Stimulated activated CD4-positive, alpha-beta T cell treated with anti-CD3 and anti-CD28 coated beads, TNF-alpha, amount 100 ng/mL, for 48 hours (primary cell): ENCODE measurements around the gene TSC22D3.
A peak's percentile ranks its signal among the peaks of the same experiment; 100 is the strongest.

Experiments used
- DNase-seq, 3 donors: peaks; one replicate each; pipeline ENCODE4 v3.0.0-alpha.2; 2020; ENCODE audit warnings: low read depth in 3 of 3

Gene TSC22D3

DNA sequence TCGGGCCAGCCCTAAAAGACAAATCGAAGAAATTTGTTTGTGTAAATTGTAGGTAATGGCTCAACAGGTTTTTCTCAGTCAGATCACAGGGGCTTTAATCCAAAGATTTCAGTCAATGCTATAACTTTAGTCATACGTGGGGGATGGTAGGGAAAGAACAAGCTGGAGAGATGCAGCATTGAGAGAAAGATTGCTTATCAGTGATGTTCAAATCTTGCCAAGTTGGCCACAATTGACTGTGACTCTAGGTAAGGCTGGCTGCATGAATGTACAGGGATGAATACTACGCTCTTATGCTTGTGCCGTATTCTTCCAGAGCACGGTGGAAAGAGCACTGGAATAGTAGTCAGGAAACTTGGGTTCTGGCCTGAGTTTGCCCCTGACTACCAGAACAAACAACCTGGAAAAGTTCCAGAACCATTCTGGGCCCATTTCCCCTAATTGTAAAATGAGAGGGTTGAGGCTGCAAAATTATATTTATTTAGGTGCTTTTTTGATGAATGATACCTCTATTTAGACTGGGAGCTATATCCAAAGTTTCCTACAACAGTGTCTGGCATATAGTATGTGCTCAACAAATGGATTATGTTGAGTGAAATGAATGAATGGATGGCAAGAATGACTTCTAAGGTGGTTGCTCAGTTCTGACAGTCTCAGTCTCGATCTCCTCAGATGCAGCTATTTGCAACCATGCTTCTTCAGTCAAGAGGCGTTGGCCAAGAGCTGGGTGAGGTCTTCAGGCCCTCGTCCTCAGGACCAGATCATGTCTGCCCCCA is 44.4 kb downstream of the TSC22D3 start:
- no peak for DNase-seq

DNA sequence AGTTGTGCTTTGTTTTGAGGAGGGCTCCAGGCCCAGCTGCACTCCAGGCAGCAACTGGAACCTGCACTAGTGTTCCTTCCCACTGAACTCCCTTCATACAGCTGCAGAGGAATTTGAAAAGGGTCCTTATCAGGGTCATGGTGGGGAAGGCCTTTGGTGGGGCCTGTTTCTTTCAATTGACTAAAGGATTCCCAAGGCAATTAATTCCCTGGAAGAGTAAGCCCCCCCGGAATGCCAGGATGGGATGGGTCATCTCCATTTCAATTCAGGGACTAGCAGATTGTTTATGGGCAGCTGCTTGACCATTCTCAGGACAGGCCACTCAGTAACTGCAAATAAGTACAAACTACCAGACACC is 45.3 kb downstream of the TSC22D3 start:
- DNase-seq, result no peak

DNA sequence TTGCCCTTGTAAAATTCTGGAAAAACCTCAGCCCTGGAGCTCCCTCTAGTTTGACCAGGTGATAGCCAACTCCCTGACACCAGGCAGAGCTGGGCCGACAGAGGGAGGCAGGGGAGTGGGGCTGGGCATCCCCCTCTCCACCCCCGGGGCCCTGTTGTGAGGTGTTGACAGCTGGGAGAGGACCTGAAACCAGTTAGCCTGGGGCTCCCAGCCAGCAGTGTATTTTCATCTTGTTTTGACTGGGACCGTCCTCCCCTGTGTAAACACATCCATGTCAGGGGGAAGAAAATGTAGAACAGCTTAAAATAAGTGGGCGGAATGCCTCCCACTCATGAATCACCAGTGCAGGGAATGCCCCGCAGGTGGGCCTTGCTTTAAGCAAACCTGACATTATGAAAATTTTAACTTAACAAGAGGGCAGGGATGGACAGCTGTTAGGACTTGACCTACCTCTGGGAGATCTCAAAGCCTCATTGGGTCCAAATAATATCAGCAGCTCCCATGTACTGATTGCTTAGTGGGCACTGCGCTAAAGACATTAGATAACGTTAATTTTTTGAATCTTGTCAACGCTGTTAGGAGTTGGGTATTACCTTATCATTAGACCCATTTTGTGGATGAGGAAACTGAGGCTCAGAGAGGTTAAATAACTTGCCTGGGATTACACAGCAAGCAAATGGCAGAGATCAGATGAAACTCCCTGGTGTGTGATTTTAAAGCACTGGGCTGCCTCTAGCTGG is 45.9 kb downstream of the TSC22D3 start:
- no peak for DNase-seq

DNA sequence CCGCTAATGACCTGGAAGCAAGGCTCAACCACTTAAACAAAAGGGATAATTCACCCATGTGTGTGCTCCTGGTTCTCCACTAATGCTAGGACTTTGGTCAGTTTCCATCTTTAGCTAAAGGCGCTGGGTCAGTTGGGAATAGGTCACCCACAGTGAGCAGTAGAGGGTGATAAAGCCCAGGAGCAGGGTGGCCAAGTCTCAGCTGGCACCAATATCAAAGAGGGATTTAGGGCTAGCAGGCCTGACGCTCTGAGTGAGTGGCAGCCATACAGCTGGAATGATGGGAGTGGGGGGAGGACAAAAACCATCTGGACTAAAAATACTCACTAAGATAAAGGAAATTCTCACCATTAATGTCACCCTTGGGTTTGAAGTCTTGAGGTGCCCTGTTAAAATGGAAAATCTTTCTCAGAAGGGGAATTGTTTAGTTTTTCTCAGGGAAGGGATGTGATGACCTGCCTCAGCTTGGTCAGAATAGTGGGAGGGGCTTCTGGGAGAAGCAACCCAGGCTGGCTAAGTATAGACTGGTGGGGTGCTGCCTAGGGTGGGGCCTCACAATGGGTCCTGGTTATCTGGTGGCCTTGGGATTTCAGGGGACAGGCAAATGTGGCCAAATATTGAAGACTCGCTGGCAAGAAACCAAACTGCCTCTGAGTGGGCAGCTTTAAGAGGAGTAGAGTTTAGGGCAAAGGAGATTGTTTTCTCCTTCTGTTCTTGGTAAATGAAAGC is 47.1 kb downstream of the TSC22D3 start:
- DNase-seq, result no peak

DNA sequence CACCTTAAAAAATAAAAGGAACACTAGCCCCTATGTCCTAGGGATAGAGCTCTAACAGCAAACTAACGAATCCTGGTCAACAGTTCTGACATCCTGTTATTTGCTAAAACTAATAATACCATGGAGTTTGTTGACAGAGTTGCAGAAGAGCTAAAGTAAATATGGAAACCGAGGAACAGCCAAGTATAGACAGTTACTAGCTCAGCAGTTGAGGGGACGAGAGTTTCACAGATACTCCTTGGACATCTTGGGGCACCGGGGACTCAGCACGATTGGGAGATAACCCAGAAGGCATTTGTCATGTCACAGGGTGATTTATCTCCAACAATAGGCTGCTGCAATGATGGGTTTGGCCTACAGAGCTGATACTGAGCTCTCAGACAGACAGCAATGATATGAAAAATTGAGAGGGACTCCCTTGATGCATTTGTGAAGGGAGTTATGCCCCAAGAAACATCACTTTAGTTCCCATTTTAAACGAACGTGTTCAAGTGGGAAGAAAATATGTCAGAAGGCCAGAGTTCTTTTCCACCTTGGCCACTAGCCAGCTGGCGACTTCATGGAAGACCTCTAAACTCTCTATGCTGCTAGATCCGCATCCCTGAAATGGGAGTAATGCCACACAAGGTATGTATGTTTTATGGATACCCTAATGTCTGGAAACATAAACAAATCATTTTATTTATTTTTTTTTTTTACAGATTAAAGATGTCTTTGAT is 48.6 kb downstream of the TSC22D3 start:
- no peak for DNase-seq

DNA sequence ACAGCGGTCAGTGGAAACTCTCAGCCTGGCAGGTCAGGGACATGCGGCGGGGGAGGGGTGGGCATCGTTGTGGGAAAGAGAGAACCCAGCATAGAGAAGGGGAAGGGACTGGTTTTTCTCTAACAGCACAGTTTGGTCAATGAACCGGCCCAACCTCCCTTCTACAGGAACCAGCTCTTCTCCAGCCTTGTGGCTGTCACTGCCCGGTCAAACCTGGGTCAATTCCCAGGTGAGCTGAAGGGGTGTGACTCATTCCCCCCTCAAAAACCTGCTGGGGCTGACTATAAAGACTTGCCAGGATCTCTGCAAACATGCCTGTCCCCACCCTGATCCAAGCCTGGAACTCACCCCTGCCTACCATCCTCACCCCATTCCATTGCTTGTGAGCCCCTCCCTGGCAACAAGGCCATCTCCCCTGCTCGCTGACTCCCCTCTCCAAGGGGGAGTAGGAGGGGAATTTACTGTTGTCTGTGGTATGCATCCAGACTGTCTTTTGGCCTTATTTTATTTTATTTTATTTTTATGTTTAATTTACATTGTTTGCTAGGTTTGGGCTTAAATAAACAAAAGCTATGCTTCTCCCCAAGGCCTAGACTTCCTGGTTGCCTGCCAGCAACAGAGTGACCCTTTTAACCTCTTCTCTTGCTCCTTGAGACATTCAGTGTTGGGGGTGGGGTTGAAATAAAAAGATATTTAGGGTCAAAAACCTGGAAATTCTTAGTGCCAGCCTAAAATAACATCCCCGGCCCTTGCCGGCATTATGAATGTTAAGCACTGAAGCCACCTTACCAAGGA is 49.6 kb downstream of the TSC22D3 start:
- DNase-seq, result no peak

DNA sequence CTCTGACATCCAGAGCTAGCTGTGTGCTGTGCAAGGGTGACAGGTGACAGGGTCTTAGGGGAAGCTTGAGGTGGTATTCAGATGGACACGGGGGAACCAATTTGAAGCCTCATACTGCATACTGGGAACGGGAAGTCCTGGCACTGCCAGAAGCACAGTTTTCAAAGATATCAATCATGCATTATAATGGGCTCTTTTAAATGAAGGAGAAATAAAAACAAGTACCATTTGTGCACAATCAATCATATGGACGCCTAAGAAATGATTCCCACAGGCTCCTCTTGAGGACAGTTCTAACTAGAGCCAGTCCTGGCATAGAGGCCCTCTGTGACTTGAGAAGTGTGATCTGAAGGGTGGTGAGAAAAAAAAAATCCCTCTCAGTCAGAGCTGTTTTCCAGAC is 50.9 kb downstream of the TSC22D3 start:
- no peak for DNase-seq

DNA sequence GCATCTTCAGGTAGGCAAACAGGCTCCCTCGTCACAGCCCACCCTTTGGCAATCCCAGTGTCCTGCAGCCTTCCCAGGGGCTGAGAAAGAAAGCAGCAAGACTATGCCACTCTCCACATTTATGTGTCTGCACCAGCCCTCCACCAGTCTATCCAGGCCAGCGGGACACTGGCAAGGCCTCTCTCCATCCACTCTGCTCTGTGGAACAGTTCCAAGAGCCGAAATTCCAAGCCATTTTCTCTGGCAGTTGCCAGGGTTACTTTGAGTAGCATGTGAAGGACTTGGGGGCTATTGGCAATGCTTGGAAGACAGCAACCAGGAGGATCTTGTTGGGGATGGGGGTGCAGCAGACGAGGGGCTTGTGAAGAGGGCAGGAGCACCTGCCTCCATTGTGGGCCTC is 52.1 kb downstream of the TSC22D3 start:
- no peak for DNase-seq

DNA sequence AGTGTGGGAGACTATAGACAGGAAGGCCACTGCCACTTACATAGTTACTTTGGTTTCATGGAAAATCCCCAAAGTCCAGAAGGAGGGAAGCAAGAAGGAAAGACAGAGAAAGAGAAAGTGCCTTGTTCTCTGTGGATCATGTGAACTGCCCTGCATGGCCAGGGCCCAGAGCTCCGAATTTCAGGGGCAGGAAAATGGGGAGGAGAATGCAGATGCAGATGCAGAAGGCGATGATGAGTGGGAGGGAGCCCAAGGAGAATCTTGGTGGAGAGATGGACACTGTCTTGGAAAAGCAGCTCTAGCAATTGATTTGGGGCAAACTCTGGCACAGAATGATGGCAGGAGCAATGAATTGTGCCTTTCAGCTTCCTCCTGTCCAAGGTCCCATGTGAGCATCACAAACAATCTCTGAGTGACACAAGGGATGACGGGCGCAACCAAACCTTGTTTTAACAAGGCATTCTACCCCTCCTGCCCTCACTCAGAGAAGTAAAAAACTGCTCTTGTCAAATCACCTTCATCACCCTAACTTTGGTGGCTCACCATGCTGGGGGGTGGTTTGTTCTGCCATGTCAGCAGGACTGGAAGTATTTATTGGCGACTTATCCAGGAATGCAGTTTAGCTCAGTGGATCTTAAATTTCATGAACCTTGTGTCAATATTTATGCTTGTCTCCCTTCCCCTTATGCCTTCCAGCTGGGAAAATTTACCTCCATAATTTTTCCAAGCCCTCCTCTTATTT is 53.5 kb downstream of the TSC22D3 start:
- no peak for DNase-seq

DNA sequence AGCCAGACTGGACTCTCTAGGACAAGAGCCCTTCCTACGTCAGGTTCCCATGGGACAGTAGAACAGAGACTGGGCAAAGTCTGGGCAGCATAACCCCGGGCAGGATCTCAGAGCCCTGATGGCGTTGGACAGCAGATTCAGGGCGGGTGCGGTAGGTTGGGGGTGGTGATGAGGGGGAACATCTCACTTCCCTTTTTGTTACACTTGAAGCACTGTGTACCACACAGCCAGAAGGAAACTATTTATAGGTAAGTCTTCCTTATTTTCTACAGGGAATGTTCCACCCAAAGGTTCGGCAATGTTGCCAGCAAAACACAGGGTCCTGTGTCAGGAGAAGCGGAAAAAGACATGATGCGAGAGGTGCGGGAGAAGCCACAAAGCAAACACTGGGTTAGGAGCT is 54.3 kb downstream of the TSC22D3 start:
- no peak for DNase-seq

DNA sequence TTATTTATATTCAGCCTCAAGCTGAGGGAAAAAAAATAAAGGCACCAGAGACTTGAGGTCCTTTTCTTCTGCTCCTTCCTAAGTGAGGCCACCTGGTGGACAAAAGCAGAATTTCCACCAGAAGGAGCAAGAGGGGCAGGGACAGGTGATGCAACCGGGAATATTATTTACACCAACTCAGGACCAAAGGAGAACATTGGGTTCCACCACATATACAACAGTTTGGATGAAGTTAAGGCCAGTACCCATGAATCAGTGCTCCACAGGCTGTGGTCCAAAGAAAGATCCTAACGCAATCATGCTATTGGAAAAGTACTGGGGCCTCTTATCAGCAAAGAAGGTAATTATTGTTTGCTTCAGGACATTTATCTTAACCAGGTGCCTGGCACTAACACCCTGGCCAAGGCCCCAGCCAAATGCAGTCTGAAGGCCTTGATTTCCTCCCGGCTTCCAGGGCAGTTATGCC is 57.4 kb downstream of the TSC22D3 start:
- DNase-seq, result peak in 1 of 3 donors; percentile 68

DNA sequence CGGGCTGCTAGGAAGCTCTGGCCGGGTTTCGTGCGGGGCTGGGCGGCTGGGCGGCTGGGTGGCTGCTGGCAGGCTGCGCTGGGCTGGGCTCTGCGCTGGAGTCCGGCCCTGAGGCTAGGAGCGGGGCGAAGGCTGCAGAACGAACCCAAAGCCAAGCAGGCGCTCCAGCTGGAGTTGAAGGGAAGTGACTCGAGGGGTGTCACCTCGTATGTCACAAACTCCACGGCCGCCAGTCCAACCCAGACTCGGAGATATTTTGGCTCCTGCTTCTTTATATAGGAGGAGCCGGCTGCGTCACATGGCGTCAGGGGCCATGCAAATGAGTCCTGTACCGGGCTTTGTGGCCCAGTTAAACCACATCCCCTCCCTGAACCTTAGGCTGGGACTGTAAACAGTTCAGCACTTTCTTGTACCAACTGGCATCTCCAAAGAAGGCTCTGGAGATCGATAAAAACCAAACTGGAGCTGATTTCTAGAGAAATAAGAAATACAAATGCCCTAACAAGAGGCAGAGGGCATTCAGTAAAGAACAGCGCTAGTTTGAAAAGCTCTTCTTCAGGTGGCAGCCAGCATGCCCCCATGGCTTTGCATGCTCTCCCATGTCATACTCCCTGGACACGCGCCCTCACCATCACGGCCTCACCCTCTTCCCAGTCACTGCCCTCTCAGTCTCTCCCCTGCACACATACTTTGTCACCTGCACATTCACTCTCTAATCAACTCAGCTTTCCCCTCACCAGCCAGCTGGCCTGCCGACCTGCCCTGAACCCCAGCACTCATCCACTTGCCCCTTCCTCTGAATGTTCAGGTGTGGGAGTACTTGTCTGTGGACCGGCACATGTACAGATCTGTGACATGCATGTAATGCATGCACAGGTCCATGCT is 58.5 kb downstream of the TSC22D3 start:
- DNase-seq, result peak; percentile 61 to 70 (median 65)

DNA sequence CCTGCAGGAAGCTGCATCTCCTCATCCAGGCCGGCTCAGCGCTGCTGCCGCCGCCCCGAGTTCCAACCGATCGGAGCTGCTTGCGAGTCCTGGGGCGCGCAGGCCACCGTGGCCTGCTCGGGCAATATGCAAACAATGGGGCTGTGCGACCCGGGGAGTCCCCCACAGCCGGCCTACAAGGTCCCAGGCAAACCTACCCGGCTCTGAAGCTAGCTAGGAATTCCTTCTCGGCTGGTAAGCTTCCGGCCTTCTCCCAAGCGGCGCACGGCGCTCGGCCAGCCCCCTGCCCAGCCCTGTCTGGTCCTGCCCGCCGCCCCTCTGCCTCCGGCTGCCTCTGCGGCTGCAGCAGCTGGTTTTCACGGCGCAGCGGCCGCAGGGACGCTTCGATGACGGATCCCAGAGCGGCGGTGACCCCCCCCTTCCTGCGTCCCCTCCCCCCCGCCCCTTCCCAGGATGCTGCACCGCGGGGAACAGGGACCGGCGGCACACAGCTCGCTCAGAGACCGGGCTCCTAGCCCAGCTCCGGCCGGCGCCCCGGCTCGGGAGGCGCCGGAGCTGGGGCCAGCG is 59.4 kb downstream of the TSC22D3 start:
- no peak for DNase-seq

DNA sequence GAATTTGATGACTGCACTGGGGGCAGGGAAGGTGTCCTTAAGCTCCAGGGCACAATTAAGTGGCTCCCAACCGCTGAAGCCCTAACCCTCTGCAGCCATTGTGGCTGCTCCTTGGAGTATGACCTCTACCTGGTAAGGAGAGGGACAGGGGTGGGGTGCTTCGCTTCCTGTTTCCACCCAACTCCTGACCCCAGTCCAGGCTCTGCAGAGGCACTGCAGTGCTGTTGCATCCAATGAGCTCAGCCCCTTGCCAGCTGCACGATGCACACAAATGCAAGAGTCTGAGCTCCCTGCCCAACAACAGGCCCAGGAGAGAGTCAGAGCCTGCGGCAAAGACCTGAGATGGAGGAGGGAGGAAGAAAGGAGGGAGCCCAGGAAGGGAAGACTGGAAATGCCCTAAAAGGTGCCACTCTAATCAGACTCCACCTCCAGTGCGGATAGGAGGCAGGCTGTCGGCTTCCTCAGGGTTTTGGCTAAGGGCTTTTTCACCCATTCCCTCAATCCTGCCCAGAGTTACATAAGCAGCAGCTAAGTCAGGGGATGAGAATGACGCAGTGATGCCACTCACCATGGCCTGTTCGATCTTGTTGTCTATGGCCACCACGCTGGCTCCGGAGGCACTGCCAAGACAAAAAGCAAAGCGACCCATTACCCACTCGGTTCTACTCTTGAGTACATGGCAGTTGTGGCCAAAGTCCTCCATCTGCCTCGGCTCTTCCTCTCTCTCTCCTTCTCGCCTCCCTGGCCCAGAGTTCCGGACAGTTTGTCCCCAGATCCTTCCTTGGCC is 60.1 kb downstream of the TSC22D3 start:
- no peak for DNase-seq

DNA sequence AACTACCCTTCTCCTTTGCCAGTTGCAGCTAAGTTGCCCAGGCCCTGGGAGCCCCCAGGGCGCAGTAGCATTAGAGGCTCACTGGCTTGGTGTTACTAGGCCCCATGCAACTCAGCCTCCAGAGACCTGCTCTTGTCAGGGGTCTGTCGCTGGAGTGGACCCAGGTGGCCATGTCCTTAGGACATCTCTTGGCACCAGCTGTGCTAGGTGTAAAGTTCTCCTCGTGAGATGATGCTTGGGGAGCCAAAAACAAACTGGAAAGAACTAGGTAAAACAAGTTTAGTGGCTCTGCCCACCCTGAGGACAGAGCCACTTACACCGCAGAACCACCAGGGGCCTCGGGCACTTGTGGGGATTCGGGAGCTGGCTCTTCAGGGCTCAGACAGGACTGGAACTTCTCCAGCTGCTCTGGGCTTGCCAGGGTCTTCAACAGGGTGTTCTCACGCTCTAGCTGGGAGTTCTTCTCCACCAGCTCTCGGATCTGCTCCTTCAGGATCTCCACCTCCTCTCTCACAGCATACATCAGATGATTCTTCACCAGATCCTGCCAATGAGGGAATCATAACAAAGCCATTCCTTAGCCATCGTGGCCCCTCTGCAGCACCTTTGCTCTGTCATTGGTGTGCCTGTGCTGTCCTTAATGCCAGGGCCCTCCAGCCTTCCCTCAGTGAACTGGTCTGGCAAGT is 61.2 kb downstream of the TSC22D3 start:
- DNase-seq, result no peak

DNA sequence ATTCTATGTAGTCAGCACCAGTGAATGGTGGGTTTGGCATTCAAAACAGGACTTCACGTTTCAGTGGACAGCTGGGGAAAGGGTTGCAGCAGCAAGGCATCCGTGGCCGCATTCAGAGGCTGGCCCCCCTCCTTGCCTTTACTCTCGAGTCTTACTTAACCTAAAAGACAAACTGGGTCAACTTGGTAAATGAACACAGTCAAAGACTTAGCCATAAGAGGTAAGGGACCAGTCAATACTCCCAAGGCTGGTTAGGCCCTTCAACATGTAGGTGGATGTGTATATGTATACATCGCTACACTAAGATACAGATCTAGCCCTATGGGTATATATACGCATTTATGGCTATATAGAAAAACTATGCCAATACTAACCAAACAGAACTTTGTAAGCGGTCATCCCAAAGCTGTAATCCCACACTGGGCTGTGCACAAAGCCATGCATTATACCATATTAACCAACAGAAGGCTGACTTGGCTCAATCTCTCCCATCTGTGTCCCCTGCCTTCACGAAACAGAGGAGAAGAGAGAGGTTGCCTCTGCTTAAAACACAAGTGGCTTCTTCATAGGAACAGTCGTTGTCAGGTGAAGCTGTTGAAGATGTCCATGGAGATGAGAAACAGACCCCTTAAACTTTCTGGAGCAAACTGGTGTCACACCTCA is 61.9 kb downstream of the TSC22D3 start:
- DNase-seq, result no peak

DNA sequence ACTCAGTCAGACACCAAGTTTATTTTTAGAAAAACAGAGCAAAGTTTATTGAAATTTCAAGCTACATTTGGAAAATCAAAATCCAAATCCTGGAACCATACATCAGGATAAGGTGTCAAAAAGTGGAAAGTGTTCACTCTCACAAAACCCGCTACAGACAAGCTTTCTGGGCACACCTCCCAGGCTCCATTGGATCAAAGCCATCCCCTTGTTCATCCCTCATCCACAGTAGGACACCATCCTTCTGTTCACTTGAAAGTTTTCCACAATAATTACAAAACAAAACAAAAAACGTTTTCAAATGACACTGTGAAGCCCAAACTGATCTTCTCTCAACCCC is 62.4 kb downstream of the TSC22D3 start:
- no peak for DNase-seq
